ENCODE data around the gene CDH18.
"Not testable (repeated sequence)": the region's sequence is repeated elsewhere in the genome, so short reads cannot be mapped to it uniquely, and the experiment has no call there.

CDH18 gene

DNA sequence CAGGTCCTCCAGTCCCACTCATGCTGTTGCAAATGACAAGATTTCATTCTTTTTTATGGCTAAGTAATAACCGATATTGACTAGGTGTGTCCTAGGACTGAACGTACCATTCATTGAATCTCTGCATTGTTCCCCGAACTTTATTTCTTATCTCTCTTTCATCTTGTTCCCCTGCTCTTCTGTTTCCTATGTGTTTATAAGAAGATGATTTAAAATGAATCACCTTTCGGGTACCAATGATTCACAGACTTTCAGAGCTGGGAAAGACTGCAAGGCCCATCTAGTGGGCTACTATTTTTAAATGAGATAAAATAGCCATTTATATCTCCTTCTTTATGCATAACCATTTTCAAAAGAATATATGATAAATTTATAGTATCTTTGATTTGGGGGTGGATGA, 133.0 kb downstream of the CDH18 start:
- Mint-ChIP-seq H3K27ac (no peak overlapping the region), H3K36me3 (ENCODE audit: low read depth) (no peaks in the 10 kb centered on the region), H3K4me3 (no peak overlapping the region), H3K4me1 (no peaks in the 10 kb centered on the region), H3K9me3 (no peaks in the 10 kb centered on the region), H3K27me3 (ENCODE audit: low read depth) (no peaks in the 10 kb centered on the region)
- TF ChIP-seq, protein P1, sequence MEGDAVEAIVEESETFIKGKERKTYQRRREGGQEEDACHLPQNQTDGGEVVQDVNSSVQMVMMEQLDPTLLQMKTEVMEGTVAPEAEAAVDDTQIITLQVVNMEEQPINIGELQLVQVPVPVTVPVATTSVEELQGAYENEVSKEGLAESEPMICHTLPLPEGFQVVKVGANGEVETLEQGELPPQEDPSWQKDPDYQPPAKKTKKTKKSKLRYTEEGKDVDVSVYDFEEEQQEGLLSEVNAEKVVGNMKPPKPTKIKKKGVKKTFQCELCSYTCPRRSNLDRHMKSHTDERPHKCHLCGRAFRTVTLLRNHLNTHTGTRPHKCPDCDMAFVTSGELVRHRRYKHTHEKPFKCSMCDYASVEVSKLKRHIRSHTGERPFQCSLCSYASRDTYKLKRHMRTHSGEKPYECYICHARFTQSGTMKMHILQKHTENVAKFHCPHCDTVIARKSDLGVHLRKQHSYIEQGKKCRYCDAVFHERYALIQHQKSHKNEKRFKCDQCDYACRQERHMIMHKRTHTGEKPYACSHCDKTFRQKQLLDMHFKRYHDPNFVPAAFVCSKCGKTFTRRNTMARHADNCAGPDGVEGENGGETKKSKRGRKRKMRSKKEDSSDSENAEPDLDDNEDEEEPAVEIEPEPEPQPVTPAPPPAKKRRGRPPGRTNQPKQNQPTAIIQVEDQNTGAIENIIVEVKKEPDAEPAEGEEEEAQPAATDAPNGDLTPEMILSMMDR (IDR thresholded peaks at IDR 0.05; ENCODE audit: unreplicated experiment in 3 of 3), result no peak

DNA sequence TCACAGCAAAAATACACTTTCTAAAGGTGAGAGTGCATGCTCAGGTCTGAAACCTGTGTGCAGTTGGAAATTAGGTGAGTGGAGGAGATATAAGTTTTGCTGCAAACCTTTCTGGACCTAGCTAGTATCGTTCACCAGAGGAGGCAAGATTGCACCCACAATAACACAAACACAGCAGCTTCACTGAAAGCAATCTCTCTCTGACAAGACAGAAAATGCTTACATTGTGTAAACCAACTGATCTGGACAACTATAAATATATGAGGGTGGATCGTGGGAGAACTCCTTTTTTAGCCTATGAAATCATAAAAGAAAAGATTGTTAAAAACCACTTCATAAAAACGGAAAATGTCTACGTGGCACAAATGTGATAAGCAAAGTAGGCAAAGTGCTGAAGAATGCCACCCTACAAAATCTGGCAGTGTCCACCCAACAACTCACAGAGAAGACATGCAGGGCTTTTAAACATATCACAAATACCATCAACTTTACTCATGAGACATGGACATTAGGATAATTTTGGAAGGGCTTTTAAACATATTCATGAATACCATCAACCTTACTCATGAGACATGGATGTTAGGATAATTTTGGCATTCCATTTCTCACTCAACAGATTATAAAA, 134.3 kb downstream of the CDH18 start:
- Mint-ChIP-seq H3K4me1 (no peaks in the 10 kb centered on the region), H3K27me3 (ENCODE audit: low read depth) (no peaks in the 10 kb centered on the region), H3K9me3 (no peaks in the 10 kb centered on the region), H3K4me3 (no peak overlapping the region), H3K27ac (no peak overlapping the region), H3K36me3 (ENCODE audit: low read depth) (no peaks in the 10 kb centered on the region)
- TF ChIP-seq, protein P1 (IDR thresholded peaks at IDR 0.05; ENCODE audit: unreplicated experiment in 3 of 3), result no peak

DNA sequence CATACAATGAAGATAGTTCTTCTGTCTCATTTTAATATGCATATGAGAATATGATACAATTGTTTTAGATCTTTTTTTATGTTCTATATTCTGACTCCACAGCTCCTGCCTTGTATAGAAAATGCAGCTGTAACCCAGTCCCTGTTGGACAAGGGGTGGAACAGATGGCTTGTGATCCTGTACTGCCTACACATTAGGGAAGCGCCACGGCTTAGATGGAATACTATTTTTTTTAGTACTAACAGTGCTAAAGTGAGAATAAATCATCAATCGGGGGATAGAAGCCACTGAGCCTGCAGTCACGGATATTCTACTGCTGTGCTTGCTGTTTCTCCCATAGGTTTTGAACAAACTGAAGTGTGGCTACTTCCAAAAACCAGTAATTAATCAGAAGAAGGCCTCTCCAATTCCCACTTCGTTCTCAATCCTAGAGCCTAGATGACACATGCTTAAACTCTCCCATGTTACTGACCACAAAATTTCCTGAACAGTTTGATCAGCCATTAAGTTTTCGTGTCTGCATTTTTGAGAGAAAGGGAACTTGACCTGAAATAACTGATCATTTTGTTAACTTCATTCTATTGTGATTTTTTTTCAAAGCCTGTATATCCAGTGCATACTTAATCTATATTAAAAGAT, 150.3 kb downstream of the CDH18 start:
- Mint-ChIP-seq H3K36me3 (ENCODE audit: low read depth) (no peaks in the 10 kb centered on the region), H3K27me3 (ENCODE audit: low read depth) (no peaks in the 10 kb centered on the region), H3K27ac (no peak overlapping the region), H3K4me1 (no peaks in the 10 kb centered on the region), H3K9me3 (peaks cover 18% of the 10 kb centered on the region), H3K4me3 (no peak overlapping the region)
- TF ChIP-seq, protein P1 (IDR thresholded peaks at IDR 0.05; ENCODE audit: unreplicated experiment in 3 of 3), result no peak

DNA sequence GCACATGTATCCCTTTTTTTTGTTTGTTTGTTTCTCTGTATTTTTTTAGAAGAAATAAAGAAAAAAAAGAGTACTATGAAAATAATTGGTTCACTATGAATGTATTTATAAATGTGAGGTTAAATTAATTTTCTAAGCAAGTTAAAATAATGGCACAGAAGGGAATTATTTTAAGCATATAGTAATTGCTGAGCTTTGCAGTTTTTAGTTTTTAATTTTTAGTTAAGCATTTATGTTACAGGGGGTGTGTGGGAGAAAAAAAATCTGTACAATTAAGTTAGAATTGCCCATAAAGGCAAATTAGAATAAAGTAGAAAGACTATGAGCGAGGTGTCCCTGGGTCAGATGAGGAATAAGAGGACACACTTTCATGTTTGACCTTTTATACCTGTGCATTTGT, 152.6 kb downstream of the CDH18 start:
- Mint-ChIP-seq H3K4me3 (no peak overlapping the region), H3K9me3 (peaks cover 17% of the 10 kb centered on the region), H3K4me1 (no peaks in the 10 kb centered on the region), H3K27me3 (ENCODE audit: low read depth) (no peaks in the 10 kb centered on the region), H3K36me3 (ENCODE audit: low read depth) (no peaks in the 10 kb centered on the region), H3K27ac (no peak overlapping the region)
- TF ChIP-seq, protein P1 (IDR thresholded peaks at IDR 0.05; ENCODE audit: unreplicated experiment in 3 of 3), result no peak

DNA sequence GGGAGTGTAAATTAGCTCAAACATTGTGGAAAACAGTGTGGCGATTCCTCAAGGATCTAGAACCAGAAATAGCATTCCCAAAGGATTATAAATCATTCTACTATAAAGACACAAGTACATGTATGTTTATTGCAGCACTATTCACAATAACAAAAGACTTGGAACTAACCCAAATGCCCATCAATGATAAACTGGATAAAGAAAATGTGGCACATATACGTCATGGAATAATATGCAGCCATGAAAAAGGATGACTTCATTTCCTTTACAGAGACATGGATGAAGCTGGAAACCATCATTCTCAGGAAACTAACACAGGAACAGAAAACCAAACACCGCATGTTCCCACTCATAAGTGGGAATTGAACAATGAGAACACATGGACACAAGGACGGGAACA, 175.3 kb downstream of the CDH18 start:
- H3K4me3 Mint-ChIP-seq, result not testable (repeated sequence)

DNA sequence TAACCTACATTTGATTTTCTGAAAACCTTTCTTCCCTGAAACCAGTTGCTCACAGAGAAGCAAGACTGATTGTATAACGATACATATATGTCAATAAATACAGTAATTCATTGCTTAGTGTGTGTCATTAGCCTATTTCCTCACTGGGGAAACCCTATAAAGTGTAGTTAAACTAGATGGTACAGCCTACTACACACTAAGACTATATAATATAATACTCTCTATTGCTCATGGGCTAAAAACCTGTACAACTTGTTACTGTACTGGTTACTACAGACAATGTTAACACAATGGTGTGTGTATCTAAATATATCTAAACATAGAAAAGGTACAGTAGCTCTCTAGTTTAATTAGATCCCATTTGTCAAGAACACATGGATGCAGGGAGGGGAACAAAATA, 181.2 kb downstream of the CDH18 start:
- TF ChIP-seq, protein P1 (IDR thresholded peaks at IDR 0.05; ENCODE audit: unreplicated experiment in 3 of 3), result no peak
- Mint-ChIP-seq H3K27ac (no peak overlapping the region), H3K36me3 (ENCODE audit: low read depth) (no peaks in the 10 kb centered on the region), H3K27me3 (ENCODE audit: low read depth) (no peaks in the 10 kb centered on the region), H3K9me3 (no peaks in the 10 kb centered on the region), H3K4me3 (no peak overlapping the region), H3K4me1 (no peaks in the 10 kb centered on the region)

More for the DNA sequence above, 175.3 kb downstream of the CDH18 start:
- not testable (repeated sequence) for H3K27me3 Mint-ChIP-seq (ENCODE audit: low read depth); H3K4me1 Mint-ChIP-seq; H3K27ac Mint-ChIP-seq; H3K9me3 Mint-ChIP-seq; H3K36me3 Mint-ChIP-seq (ENCODE audit: low read depth)

Data from nephron (organoid).